GM23248 (cell line): Measurements from ENCODE around the gene UHRF2. TPM values are rescaled to one million over a fixed set of nuclear protein-coding genes. Genes with fewer than 3 reads are reported as not detected.
A peak's percentile ranks its signal among the peaks of the same experiment; 100 is the strongest.
"Not testable (repeated sequence)": the region's sequence is repeated elsewhere in the genome, so short reads cannot be mapped to it uniquely, and the experiment has no call there.

Source experiments
- DNase-seq: peaks from one replicate; pipeline ENCODE4 v3.0.0-alpha.2; 2015
- H2AFZ ChIP-seq: fragments of 200-600 bp; sonication (generic); 2 replicates; pipeline ENCODE4 v1.6.1; 2016; ENCODE audit warnings: antibody characterized with exemption
- H3F3A ChIP-seq: fragments of 200-600 bp; sonication (generic); 2 replicates; pipeline ENCODE4 v1.6.1; 2016; ENCODE audit warnings: mild to moderate bottlenecking, antibody characterized with exemption, mixed run types; ENCODE audit not compliant: insufficient read depth
- H3K27ac ChIP-seq: fragments of 200-600 bp; sonication (generic); 2 replicates; pipeline ENCODE4 v1.5.1; 2016; ENCODE audit warnings: mild to moderate bottlenecking
- H3K27me3 ChIP-seq: fragments of 200-600 bp; sonication (generic); replicated peaks from 2 replicates; pipeline ENCODE4 v1.6.1; 2016; ENCODE audit warnings: mild to moderate bottlenecking; ENCODE audit not compliant: insufficient read depth
- H3K36me3 ChIP-seq: fragments of 200-600 bp; sonication (generic); 2 replicates; pipeline ENCODE4 v1.6.1; 2016; ENCODE audit warnings: low read depth, mild to moderate bottlenecking
- H3K4me1 ChIP-seq: fragments of 200-600 bp; sonication (generic); 2 replicates; pipeline ENCODE4 v1.6.1; 2016; ENCODE audit warnings: mild to moderate bottlenecking; ENCODE audit not compliant: insufficient read depth
- H3K4me2 ChIP-seq: fragments of 200-600 bp; sonication (generic); one replicate; pipeline ENCODE4 v1.6.1; 2016; ENCODE audit warnings: mild to moderate bottlenecking; ENCODE audit not compliant: unreplicated experiment
- H3K4me3 ChIP-seq: fragments of 200-600 bp; sonication (generic); 2 replicates; pipeline ENCODE4 v1.5.1; 2016; ENCODE audit warnings: mild to moderate bottlenecking
- H3K79me2 ChIP-seq: fragments of 200-600 bp; sonication (generic); 2 replicates; pipeline ENCODE4 v1.6.1; 2016; ENCODE audit warnings: mild to moderate bottlenecking; ENCODE audit not compliant: insufficient read depth
- H3K9ac ChIP-seq: fragments of 200-600 bp; sonication (generic); 2 replicates; pipeline ENCODE4 v1.6.1; 2016; ENCODE audit warnings: mild to moderate bottlenecking
- H3K9me2 ChIP-seq: fragments of 200-600 bp; sonication (generic); 2 replicates; pipeline ENCODE4 v1.6.1; 2016; ENCODE audit warnings: mixed run types, mild to moderate bottlenecking, moderate library complexity; ENCODE audit not compliant: insufficient read depth
- H3K9me3 ChIP-seq: fragments of 200-600 bp; sonication (generic); one replicate; pipeline ENCODE4 v1.6.1; 2017; ENCODE audit warnings: low read depth
- H4K20me1 ChIP-seq: fragments of 200-600 bp; sonication (generic); 2 replicates; pipeline ENCODE4 v1.6.0; 2016; ENCODE audit not compliant: insufficient read depth
- EZH2 ChIP-seq: fragments of 200-600 bp; sonication (generic); IDR thresholded peaks from 2 replicates; pipeline ENCODE4 v1.6.1; 2018; ENCODE audit warnings: antibody characterized with exemption, mild to moderate bottlenecking; ENCODE audit not compliant: insufficient read depth, poor library complexity, severe bottlenecking
- EZH2phosphoT487 ChIP-seq: fragments of 200-600 bp; sonication (generic); IDR thresholded peaks from 2 replicates; pipeline ENCODE4 v1.6.1; 2018; ENCODE audit warnings: antibody characterized with exemption, moderate library complexity, mild to moderate bottlenecking, low read depth; ENCODE audit not compliant: insufficient read depth
- WGBS, 2 experiments: methylation state at CpG; one replicate each; pipeline ENCODE4 v1.1.6; 2015 to 2017; ENCODE audit warnings: low lambda C conversion rate in 2 of 2, low coverage in 1 of 2; ENCODE audit errors: missing lambda C conversion rate in 2 of 2; 5-methylcytosine and 5-hydroxymethylcytosine counted together
- in situ Hi-C: fragments of 300-500 bp; cut with MboI; formaldehyde crosslinking; loops from 2 replicates; pipeline ENCODE4 v1.15.0; 2020
- polyA plus RNA-seq: library from polyadenylated mRNA; unstranded; fragments of >200 nt; fragmentation: Nextera tagmentation; extraction: Ambion mirVana; gene quantifications from 2 replicates; pipeline ENCODE4 v1.2.1, GENCODE V29; 2016
- total RNA-seq: library from RNA; depleted of rRNA; stranded (reverse); fragments of >200 nt; shearing (Covaris generic); gene quantifications from 2 replicates; pipeline ENCODE4 v1.2.3, GENCODE V29; 2014

The UHRF2 gene
- total and polyA plus RNA-seq, 2 experiments from 2014 or later, result 25.8 to 53.1 TPM

DNA sequence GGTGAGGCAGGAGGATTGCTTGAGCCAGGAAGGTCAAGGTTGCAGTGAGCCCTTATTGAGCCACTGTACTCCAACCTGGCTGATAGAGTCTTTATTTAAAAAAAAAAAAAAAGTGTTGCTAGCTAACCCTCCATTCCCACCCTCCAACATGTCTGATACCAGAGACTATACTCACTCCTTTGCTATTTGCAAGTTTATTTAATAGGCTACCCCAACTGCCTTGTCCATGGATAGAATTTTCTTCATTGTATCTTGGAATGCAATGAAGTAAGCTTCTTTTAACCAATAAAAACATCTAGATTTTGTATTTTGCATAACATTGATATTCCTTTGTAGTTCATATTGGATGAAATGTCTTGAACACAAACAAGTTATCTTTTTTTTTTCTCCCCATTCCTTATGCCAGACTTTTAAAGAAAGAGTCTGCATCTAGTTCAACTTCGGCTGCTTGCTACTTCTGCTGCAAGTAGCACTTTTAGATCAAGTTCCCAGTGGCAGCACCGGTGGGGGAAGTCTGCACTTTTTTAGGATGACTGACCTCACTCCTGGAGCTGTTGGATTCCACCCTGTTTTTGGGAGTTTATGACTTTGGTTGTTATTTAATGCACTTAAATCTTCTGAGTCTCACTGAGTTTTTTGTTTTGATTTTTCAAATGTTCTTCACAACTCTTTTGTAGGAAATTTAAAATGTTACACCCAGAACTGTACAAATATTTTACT lies 112.5 kb downstream of the UHRF2 start:
- Histone ChIP-seq H3K27ac (no peak overlapping the region), H3K4me1 (peaks cover 9% of the 10 kb centered on the region), H3K79me2 (no peaks in the 10 kb centered on the region), H3K27me3 (no peaks in the 10 kb centered on the region), H2AFZ (no peak overlapping the region), H3K9ac (no peak overlapping the region), H3F3A (peaks cover 9% of the 10 kb centered on the region; the same call in 1 of the 2 replicates), H3K9me2 (no peaks in the 10 kb centered on the region), H3K9me3 (no peaks in the 10 kb centered on the region), H3K4me3 (no peak overlapping the region), H4K20me1 (no peaks in the 10 kb centered on the region), H3K4me2 (no peak overlapping the region), H3K36me3 (peaks cover 25% of the 10 kb centered on the region; the same call in 1 of the 2 replicates)
- TF ChIP-seq EZH2phosphoT487 (no peak), EZH2 (no peak)
- in situ Hi-C loops, result no loop called here
- WGBS, 2 experiments, result 7 to 8% methylated on average over 2 of the region's 2 CpGs
- DNase-seq, result peak; percentile 15

- no peaks in the 10 kb centered on the region for H3F3A ChIP-seq
- no peak for DNase-seq
- in situ Hi-C loops, result no loop called here
- 68 to 82% methylated on average over 3 of the region's 3 CpGs for WGBS, 2 experiments
- H3K9me3 ChIP-seq, result no peaks in the 10 kb centered on the region
- no peaks in the 10 kb centered on the region for H3K27me3 ChIP-seq
- H3K4me2 ChIP-seq, result no peak overlapping the region
- no peaks in the 10 kb centered on the region for H3K4me1 ChIP-seq
- no peaks in the 10 kb centered on the region for H4K20me1 ChIP-seq
- no peak overlapping the region for H2AFZ ChIP-seq
- H3K9me2 ChIP-seq, result no peaks in the 10 kb centered on the region
- no peaks in the 10 kb centered on the region for H3K36me3 ChIP-seq
- no peaks in the 10 kb centered on the region for H3K79me2 ChIP-seq
- H3K9ac ChIP-seq, result no peak overlapping the region
- H3K27ac ChIP-seq, result no peak overlapping the region
- no peak overlapping the region for H3K4me3 ChIP-seq
- TF ChIP-seq EZH2 (no peak), EZH2phosphoT487 (no peak)
Observed at GRCh38 chr9:6535594-6535993, 122.6 kb downstream of the UHRF2 start.

DNA sequence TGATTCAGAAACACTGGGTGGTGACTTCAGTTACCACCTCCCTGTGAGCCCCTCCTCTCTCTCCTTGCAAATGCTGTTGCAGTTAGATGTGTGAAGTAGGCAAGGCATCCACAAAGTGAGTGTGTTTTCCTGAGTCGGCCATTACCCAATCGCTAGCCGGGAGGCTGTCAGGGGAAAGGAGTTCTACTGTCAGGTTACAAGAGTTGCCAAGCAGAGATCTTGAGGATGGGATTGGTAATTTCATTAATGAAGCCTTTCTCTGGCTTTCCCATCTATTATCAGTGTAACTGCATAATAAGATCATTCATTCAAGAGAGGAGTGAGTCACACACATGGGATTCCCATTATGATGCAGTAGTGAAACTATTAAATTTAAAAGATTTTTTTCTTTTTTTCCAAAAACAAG lies 125.7 kb downstream of the UHRF2 start:
- H3K4me1 ChIP-seq, result no peaks in the 10 kb centered on the region
- no peak overlapping the region for H3K9ac ChIP-seq
- WGBS, 2 experiments, result 24 to 33% methylated on average over 3 of the region's 3 CpGs
- in situ Hi-C loops, result no loop called here
- no peaks in the 10 kb centered on the region for H3K79me2 ChIP-seq
- H3K36me3 ChIP-seq, result no peaks in the 10 kb centered on the region
- TF ChIP-seq EZH2phosphoT487, result no peak
- TF ChIP-seq EZH2, result no peak
- no peak overlapping the region for H3K4me3 ChIP-seq
- DNase-seq, result peak; percentile 67
- H3K9me3 ChIP-seq, result no peaks in the 10 kb centered on the region
- no peak overlapping the region for H3K27ac ChIP-seq
- no peaks in the 10 kb centered on the region for H3K27me3 ChIP-seq
- no peaks in the 10 kb centered on the region for H3K9me2 ChIP-seq
- H4K20me1 ChIP-seq, result no peaks in the 10 kb centered on the region
- peak overlapping the region; percentile 38; the same call in 1 of the 2 replicates for H2AFZ ChIP-seq
- H3K4me2 ChIP-seq, result no peak overlapping the region
- no peaks in the 10 kb centered on the region for H3F3A ChIP-seq

DNA sequence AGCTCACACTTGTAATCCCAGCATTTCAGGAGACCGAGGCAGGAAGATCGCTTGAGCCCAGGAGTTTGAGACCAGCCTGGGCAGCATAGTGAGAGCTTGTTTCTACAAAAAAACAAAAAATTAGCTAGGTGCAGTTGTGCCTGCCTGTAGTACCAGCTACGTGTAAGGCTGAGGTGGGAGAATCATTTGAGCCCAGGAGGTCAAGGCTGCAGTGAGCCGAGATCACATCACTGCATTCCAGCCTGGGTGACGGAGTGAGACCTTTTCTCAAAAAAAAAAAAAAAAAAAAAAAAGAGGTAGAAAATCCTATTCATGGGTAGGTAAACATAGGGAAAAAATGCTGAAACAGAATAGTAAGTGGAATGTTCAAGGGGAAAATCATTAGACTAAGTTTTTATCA lies 129.6 kb downstream of the UHRF2 start:
- H3K9ac ChIP-seq, in situ Hi-C loops: not testable (repeated sequence)
- WGBS, 2 experiments, result 84 to 85% methylated on average over 5 of the region's 5 CpGs

More for the DNA sequence above, 129.6 kb downstream of the UHRF2 start:
- not testable (repeated sequence) for H3K27me3 ChIP-seq, H2AFZ ChIP-seq, H3K4me3 ChIP-seq, H3F3A ChIP-seq, DNase-seq, H3K27ac ChIP-seq, H3K36me3 ChIP-seq, H3K9me2 ChIP-seq, H3K4me1 ChIP-seq, H3K9me3 ChIP-seq, H4K20me1 ChIP-seq, H3K79me2 ChIP-seq, H3K4me2 ChIP-seq
